Lower leg skin (tissue), 3 donors: ENCODE measurements around the gene SPATA32.

Experiments
- POLR2A ChIP-seq, 2 donors: fragments of 450-650 bp; IDR thresholded peaks; one replicate each; pipeline ENCODE4 v1.6.1; 2016 to 2017; ENCODE audit warnings: antibody characterized with exemption in 2 of 2, mild to moderate bottlenecking in 1 of 2, moderate library complexity in 1 of 2
- TF ChIP-seq, protein P1 (sequence below), 3 donors: fragments of 450-650 bp; IDR thresholded peaks; one replicate each; pipeline ENCODE4 v1.5.1; 2016; ENCODE audit warnings: antibody characterized with exemption in 3 of 3, mild to moderate bottlenecking in 3 of 3, moderate library complexity in 2 of 3

DNA sequence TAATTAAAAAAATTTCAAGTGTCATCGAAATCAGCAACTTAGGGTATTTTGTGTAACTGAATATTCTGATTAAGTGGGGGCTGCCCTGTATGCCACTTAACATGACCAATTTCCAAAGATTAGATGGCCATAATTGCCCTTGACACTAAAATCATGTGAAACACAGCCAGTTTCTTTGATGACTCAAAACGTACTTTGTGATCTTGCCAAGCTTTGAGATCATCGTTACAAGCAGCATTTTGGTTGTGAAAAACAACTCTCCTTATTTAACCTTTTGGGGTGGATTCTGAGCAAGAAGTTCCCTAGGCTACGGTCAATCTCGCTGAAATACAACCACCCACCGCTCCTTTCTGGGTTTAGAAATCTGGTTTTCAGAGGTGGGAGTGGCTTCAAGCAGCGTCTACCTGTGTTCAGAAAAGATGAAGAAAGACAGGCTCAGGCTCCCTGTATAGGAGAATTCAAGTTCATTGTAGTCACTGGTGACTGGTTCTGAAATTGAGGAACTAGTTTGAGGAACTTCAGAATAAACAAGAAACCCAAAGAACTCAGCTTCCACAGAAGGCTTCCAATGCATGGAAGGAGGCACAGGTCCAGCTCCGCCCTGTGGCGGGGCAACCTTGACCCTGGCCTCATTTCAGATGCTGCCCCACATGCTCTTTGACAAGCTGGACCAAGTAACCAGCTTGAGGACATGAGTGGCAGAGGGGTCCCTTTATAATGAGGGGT lies 45.6 kb upstream of the SPATA32 start:
- no peak for TF ChIP-seq POLR2A (IDR thresholded peaks at IDR 0.05)
- TF ChIP-seq, protein P1, sequence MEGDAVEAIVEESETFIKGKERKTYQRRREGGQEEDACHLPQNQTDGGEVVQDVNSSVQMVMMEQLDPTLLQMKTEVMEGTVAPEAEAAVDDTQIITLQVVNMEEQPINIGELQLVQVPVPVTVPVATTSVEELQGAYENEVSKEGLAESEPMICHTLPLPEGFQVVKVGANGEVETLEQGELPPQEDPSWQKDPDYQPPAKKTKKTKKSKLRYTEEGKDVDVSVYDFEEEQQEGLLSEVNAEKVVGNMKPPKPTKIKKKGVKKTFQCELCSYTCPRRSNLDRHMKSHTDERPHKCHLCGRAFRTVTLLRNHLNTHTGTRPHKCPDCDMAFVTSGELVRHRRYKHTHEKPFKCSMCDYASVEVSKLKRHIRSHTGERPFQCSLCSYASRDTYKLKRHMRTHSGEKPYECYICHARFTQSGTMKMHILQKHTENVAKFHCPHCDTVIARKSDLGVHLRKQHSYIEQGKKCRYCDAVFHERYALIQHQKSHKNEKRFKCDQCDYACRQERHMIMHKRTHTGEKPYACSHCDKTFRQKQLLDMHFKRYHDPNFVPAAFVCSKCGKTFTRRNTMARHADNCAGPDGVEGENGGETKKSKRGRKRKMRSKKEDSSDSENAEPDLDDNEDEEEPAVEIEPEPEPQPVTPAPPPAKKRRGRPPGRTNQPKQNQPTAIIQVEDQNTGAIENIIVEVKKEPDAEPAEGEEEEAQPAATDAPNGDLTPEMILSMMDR (IDR thresholded peaks at IDR 0.05): no peak
